Epithelial cell of proximal tubule (primary cell): Measurements from ENCODE around the gene TCF15. TPM values are rescaled to one million over a fixed set of nuclear protein-coding genes. Genes with fewer than 3 reads are reported as not detected.

Experiments
- DNase-seq: peaks from one replicate; pipeline ENCODE4 v3.0.0-alpha.2; 2011; ENCODE audit warnings: low read depth
- H3K4me3 ChIP-seq: 2 replicates; pipeline ENCODE4 v1.5.1; 2011; ENCODE audit warnings: low read depth, mild to moderate bottlenecking, low read length
- CTCF ChIP-seq: conservative IDR thresholded peaks from 2 replicates; pipeline ENCODE4 v1.5.1; 2012; ENCODE audit warnings: low read depth, mild to moderate bottlenecking, low read length
- total RNA-seq: library from RNA; depleted of rRNA; stranded (reverse); fragments of >200 nt; gene quantifications from 2 replicates; pipeline ENCODE4 v1.2.3, GENCODE V29; 2015

TCF15 gene
- total RNA-seq, 1 donor from 2014 or later, result 4.0 TPM

- TF ChIP-seq CTCF, result no peak
- no peak overlapping the region for H3K4me3 ChIP-seq
- no peak for DNase-seq
These were observed 9.4 kb downstream of the TCF15 start for GRCh38 chr20:600736-601135.

GRCh38 chr20:600141-600540 is 10.0 kb downstream of the TCF15 start:
- TF ChIP-seq CTCF, result no peak
- DNase-seq, result no peak
- no peak overlapping the region for H3K4me3 ChIP-seq

GRCh38 chr20:598133-598850 is 11.8 kb downstream of the TCF15 start:
- no peak for DNase-seq
- no peak for TF ChIP-seq CTCF
- H3K4me3 ChIP-seq, result no peak overlapping the region

GRCh38 chr20:597560-597959 is 12.5 kb downstream of the TCF15 start:
- DNase-seq, result no peak
- no peak for TF ChIP-seq CTCF
- no peak overlapping the region for H3K4me3 ChIP-seq

GRCh38 chr20:595330-596308 is 14.5 kb downstream of the TCF15 start:
- no peak for DNase-seq
- TF ChIP-seq CTCF, result no peak
- no peak overlapping the region for H3K4me3 ChIP-seq

GRCh38 chr20:592506-592905 is 17.6 kb downstream of the TCF15 start:
- H3K4me3 ChIP-seq, result no peak overlapping the region
- DNase-seq, result no peak
- no peak for TF ChIP-seq CTCF
